Measurements from ENCODE around the gene AUNIP. TPM values are rescaled to one million over a fixed set of nuclear protein-coding genes. Genes with fewer than 3 reads are reported as not detected.

Gene AUNIP
- polyA plus RNA-seq, 3 donors = 0.19 to 0.44 (median 0.44) TPM

- no peak overlapping the region for H3K4me3 ChIP-seq (replicated peaks in 1 of 3; ENCODE audit: low read depth in 2 of 3, low read length in 3 of 3)
- DNase-seq = no peak
- no peak overlapping the region for H3K4me2 ChIP-seq (replicated peaks; ENCODE audit: extremely low read depth, low read length, poor library complexity, severe bottlenecking)
- Mint-ChIP-seq H3K27me3 (ENCODE audit: low read depth in 3 of 3) (no peaks in the 10 kb centered on the region), H3K4me3 (no peak overlapping the region), H3K9me3 (peaks cover 0 to 3% (median 0%) of the 10 kb centered on the region in 7 donors), H3K36me3 (peaks cover 45 to 46% of the 10 kb centered on the region in 2 donors), H3K27ac (no peak overlapping the region), H3K4me1 (no peaks in the 10 kb centered on the region)
- H4K20me1 ChIP-seq (ENCODE audit: insufficient read depth, low read length) = no peaks in the 10 kb centered on the region
- H3K27ac ChIP-seq (ENCODE audit: low read depth in 1 of 2, low read length in 2 of 2) = no peak overlapping the region
- no peaks in the 10 kb centered on the region for H3K4me1 ChIP-seq (ENCODE audit: control insufficient read depth in 1 of 2, insufficient read depth in 2 of 2, low read length in 2 of 2)
- H3K27me3 ChIP-seq (ENCODE audit: control insufficient read depth in 2 of 2, insufficient read depth in 2 of 2, low read length in 2 of 2) = no peaks in the 10 kb centered on the region
- WGBS (ENCODE audit: insufficient coverage) = no CpG with 5 or more reads among the region's 1 CpG
- H3K9ac ChIP-seq (ENCODE audit: insufficient read depth, low read length, poor library complexity, severe bottlenecking) = no peak overlapping the region
- intact Hi-C loops (cut with micrococcal nuclease) = no loop called here
- TF ChIP-seq CTCF (IDR thresholded peaks at IDR 0.05) = no peak
- peaks cover 15% of the 10 kb centered on the region for H3K79me2 ChIP-seq (ENCODE audit: insufficient read depth, low read length)
- H3K36me3 ChIP-seq (replicated peaks in 1 of 2; ENCODE audit: control insufficient read depth in 1 of 2, insufficient read depth in 2 of 2, low read length in 2 of 2) = peaks cover 31 to 48% of the 10 kb centered on the region in 2 donors
- H2AFZ ChIP-seq (ENCODE audit: insufficient read depth, low read depth, low read length, poor library complexity, severe bottlenecking) = no peak overlapping the region
- H3K9me3 ChIP-seq (replicated peaks in 1 of 2; ENCODE audit: control insufficient read depth in 1 of 2, insufficient read depth in 1 of 2, low read length in 2 of 2) = no peaks in the 10 kb centered on the region
Observed at GRCh38 chr1:25837262-25837875, 21.9 kb downstream of the AUNIP start.

GRCh38 chr1:25836695-25837094, 22.6 kb downstream of the AUNIP start:
- Histone ChIP-seq H3K9ac (ENCODE audit: insufficient read depth, low read length, poor library complexity, severe bottlenecking) (no peak overlapping the region), H3K4me3 (replicated peaks in 1 of 3; ENCODE audit: low read depth in 2 of 3, low read length in 3 of 3) (no peak overlapping the region), H3K36me3 (replicated peaks in 1 of 2; ENCODE audit: control insufficient read depth in 1 of 2, insufficient read depth in 2 of 2, low read length in 2 of 2) (peaks cover 37 to 55% of the 10 kb centered on the region in 2 donors), H3K27me3 (ENCODE audit: control insufficient read depth in 2 of 2, insufficient read depth in 2 of 2, low read length in 2 of 2) (no peaks in the 10 kb centered on the region), H3K4me2 (replicated peaks; ENCODE audit: extremely low read depth, low read length, poor library complexity, severe bottlenecking) (no peak overlapping the region), H3K9me3 (replicated peaks in 1 of 2; ENCODE audit: control insufficient read depth in 1 of 2, insufficient read depth in 1 of 2, low read length in 2 of 2) (no peaks in the 10 kb centered on the region), H2AFZ (ENCODE audit: insufficient read depth, low read depth, low read length, poor library complexity, severe bottlenecking) (no peak overlapping the region), H3K79me2 (ENCODE audit: insufficient read depth, low read length) (peaks cover 9% of the 10 kb centered on the region), H3K4me1 (ENCODE audit: control insufficient read depth in 1 of 2, insufficient read depth in 2 of 2, low read length in 2 of 2) (peaks cover 0 to 5% of the 10 kb centered on the region in 2 donors), H3K27ac (ENCODE audit: low read depth in 1 of 2, low read length in 2 of 2) (no peak overlapping the region), H4K20me1 (ENCODE audit: insufficient read depth, low read length) (peaks cover 2% of the 10 kb centered on the region)
- H3K4me1 Mint-ChIP-seq = peaks cover 6% of the 10 kb centered on the region
- H3K9me3 Mint-ChIP-seq = peaks cover 0 to 3% (median 0%) of the 10 kb centered on the region in 7 donors
- no peak for TF ChIP-seq CTCF (IDR thresholded peaks at IDR 0.05)
- peak overlapping the region in 1 of 7 donors; percentile 80 for H3K27ac Mint-ChIP-seq
- H3K36me3 Mint-ChIP-seq = peaks cover 51% of the 10 kb centered on the region in 2 donors
- no peak overlapping the region for H3K4me3 Mint-ChIP-seq
- DNase-seq = no peak
- intact Hi-C loops (cut with micrococcal nuclease) = no loop called here
- 100% methylated on average over 1 of the region's 3 CpGs for WGBS (ENCODE audit: insufficient coverage)
- no peaks in the 10 kb centered on the region for H3K27me3 Mint-ChIP-seq (ENCODE audit: low read depth in 3 of 3)
